ENCODE data around the gene GPR12. TPM values are rescaled to one million over a fixed set of nuclear protein-coding genes. Genes with fewer than 3 reads are reported as not detected.

The GPR12 gene
- total RNA-seq, 1 experiment from 2014 or later: not detected

DNA sequence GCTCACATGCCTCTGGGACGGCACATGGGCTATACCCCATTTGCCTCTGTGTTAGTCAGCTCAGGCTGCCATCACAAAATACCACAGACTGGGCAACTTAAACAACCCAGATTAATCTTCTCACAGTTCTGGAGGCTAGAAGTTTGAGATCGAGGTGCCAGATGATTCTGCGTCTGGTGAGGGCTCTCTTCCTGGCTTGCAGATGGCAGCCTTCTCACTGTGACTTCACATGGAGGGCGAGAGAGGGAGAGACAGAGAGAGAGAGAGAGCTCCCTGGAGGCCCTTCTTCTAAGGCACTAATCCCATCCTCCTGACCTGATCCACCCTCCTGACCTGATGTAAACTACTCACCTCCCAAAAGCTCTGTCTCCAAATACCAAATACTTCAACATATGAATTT lies 55.0 kb downstream of the GPR12 start:
- DNase-seq (ENCODE audit: low read depth): no peak

Other genes starting within 250 kb of the GPR12 start
- gene WASF3, start 203.1 kb downstream of the GPR12 start, total RNA-seq (2014; rRNA removed; shearing (Covaris generic)): 5.9 and 6.5 TPM in 2 replicates

Data from HT1080 (cell line).